GM18520 (cell line): ENCODE data around the gene CYP4A22.
"Not testable (repeated sequence)": the region's sequence is repeated elsewhere in the genome, so short reads cannot be mapped to it uniquely, and the experiment has no call there.

Experiments used
- ATAC-seq: cut with Tn5 transposase; IDR thresholded peaks from one replicate; pipeline ENCODE4 v1.9.1; 2021; ENCODE audit not compliant: unreplicated experiment

The CYP4A22 gene

GRCh38 chr1:47137198-47137597 is at the start of gene CYP4A22:
Gene CYP4A22, plus strand, starts transcription at chr1:47137441. Its CDS starts 45 bp downstream, at chr1:47137486.
- ATAC-seq, result no peak

GRCh38 chr1:47089356-47089755 is 47.9 kb upstream of the CYP4A22 start:
- not testable (repeated sequence) for ATAC-seq

- ATAC-seq, result not testable (repeated sequence)
Observed at GRCh38 chr1:47091476-47091875, 45.8 kb upstream of the CYP4A22 start.

GRCh38 chr1:47104816-47105215 is 32.4 kb upstream of the CYP4A22 start:
- no peak for ATAC-seq

- no peak for ATAC-seq
Observed at GRCh38 chr1:47106792-47107191, 30.4 kb upstream of the CYP4A22 start.

- not testable (repeated sequence) for ATAC-seq
Observed at GRCh38 chr1:47107851-47108574, 29.2 kb upstream of the CYP4A22 start.

GRCh38 chr1:47109482-47109881 is 27.8 kb upstream of the CYP4A22 start:
- not testable (repeated sequence) for ATAC-seq

- no peak for ATAC-seq
Observed at GRCh38 chr1:47113178-47113577, 24.1 kb upstream of the CYP4A22 start.

- ATAC-seq, result not testable (repeated sequence)
Observed at GRCh38 chr1:47121039-47121438, 16.2 kb upstream of the CYP4A22 start.

GRCh38 chr1:47124834-47125233 is 12.4 kb upstream of the CYP4A22 start:
- ATAC-seq, result not testable (repeated sequence)

GRCh38 chr1:47126997-47127396 is 10.2 kb upstream of the CYP4A22 start:
- ATAC-seq, result not testable (repeated sequence)

- no peak for ATAC-seq
Observed at GRCh38 chr1:47128221-47128620, 9.0 kb upstream of the CYP4A22 start.

- not testable (repeated sequence) for ATAC-seq
Observed at GRCh38 chr1:47128854-47129253, 8.4 kb upstream of the CYP4A22 start.

- not testable (repeated sequence) for ATAC-seq
Observed at GRCh38 chr1:47129489-47130230, 7.6 kb upstream of the CYP4A22 start.

- not testable (repeated sequence) for ATAC-seq
Observed at GRCh38 chr1:47132665-47133064, 4.6 kb upstream of the CYP4A22 start.

- ATAC-seq, result no peak
Observed at GRCh38 chr1:47137925-47138615, 829 bp downstream of the CYP4A22 start.

- not testable (repeated sequence) for ATAC-seq
Observed at GRCh38 chr1:47140358-47140757, 3.1 kb downstream of the CYP4A22 start.

- not testable (repeated sequence) for ATAC-seq
Observed at GRCh38 chr1:47143654-47144053, 6.4 kb downstream of the CYP4A22 start.

GRCh38 chr1:47146495-47146894 is 9.3 kb downstream of the CYP4A22 start:
- not testable (repeated sequence) for ATAC-seq

GRCh38 chr1:47147047-47147785 is 10.0 kb downstream of the CYP4A22 start:
- no peak for ATAC-seq

- ATAC-seq, result not testable (repeated sequence)
Observed at GRCh38 chr1:47149162-47149561, 11.9 kb downstream of the CYP4A22 start.
